ENCODE data around the gene MRC2. TPM values are rescaled to one million over a fixed set of nuclear protein-coding genes. Genes with fewer than 3 reads are reported as not detected.

MRC2 gene
- total and polyA plus RNA-seq, 9 of the 15 experiments (the other 6 are each of a cell fraction or from before 2014, with no cell fraction given): 0.28 to 11.5 (median 6.6) TPM

- TF ChIP-seq PCBP2 (IDR thresholded peaks at IDR 0.05; ENCODE audit: low read depth, low read length, poor library complexity, severe bottlenecking) (no peak), EZH2 (IDR thresholded peaks at IDR 0.05; ENCODE audit: borderline replicate concordance, low read depth, low read length) (no peak), RUNX1 (IDR thresholded peaks at IDR 0.05; ENCODE audit: low read depth) (no peak), BACH1 (tag; IDR thresholded peaks at IDR 0.05) (no peak), CBX5 (IDR thresholded peaks at IDR 0.05; ENCODE audit: borderline replicate concordance, low read depth) (no peak), NR1H2 (CRISPR knock-in tag; IDR thresholded peaks at IDR 0.05) (no peak), DMBX1 (CRISPR knock-in tag; IDR thresholded peaks at IDR 0.05; ENCODE audit: borderline replicate concordance) (no peak), ATF2 (CRISPR knock-in tag; IDR thresholded peaks at IDR 0.05) (no peak)
Observed at GRCh38 chr17:62693616-62694409, 66.3 kb downstream of the MRC2 start (continued).

All from K562 (cell line).